Naive B cell (primary cell): ENCODE results near the gene POMGNT1. TPM values are rescaled to one million over a fixed set of nuclear protein-coding genes. Genes with fewer than 3 reads are reported as not detected.
A peak's percentile ranks its signal among the peaks of the same experiment; 100 is the strongest.

ENCODE experiments used
- ATAC-seq, 2 donors: fragments of 150-1000 bp; cut with Tn5 transposase; 2 replicates each; pipeline ENCODE4 v1.10.0; 2021; ENCODE audit warnings: low read depth in 2 of 2, mild to moderate bottlenecking in 2 of 2, moderate library complexity in 2 of 2
- DNase-seq: peaks from one replicate; pipeline ENCODE4 v3.0.0; 2022
- H3K27ac Mint-ChIP-seq, 6 donors: one replicate each; pipeline ENCODE4 v1.8.0; 2020 to 2022; ENCODE audit warnings: mild to moderate bottlenecking in 6 of 6, mixed read lengths in 6 of 6, moderate library complexity in 5 of 6, inconsistent platforms in 2 of 6
- H3K27me3 Mint-ChIP-seq, 3 donors: one replicate each; pipeline ENCODE4 v1.8.0; 2021 to 2022; ENCODE audit warnings: mixed read lengths in 3 of 3, mild to moderate bottlenecking in 1 of 3
- H3K36me3 Mint-ChIP-seq, 2 donors: one replicate each; pipeline ENCODE4 v1.8.0; 2020 to 2022; ENCODE audit warnings: mixed read lengths in 2 of 2, inconsistent platforms in 1 of 2, mild to moderate bottlenecking in 1 of 2
- H3K4me1 Mint-ChIP-seq, 3 donors: one replicate each; pipeline ENCODE4 v1.8.0; 2020 to 2022; ENCODE audit warnings: mixed read lengths in 3 of 3, inconsistent platforms in 1 of 3, mild to moderate bottlenecking in 1 of 3, moderate library complexity in 1 of 3
- H3K4me3 Mint-ChIP-seq, 8 donors: one replicate each; pipeline ENCODE4 v1.8.0; 2020 to 2022; ENCODE audit warnings: mild to moderate bottlenecking in 8 of 8, mixed read lengths in 8 of 8, moderate library complexity in 8 of 8, inconsistent platforms in 2 of 8
- H3K9me3 Mint-ChIP-seq, 7 donors: one replicate each; pipeline ENCODE4 v1.8.0; 2020 to 2022; ENCODE audit warnings: mixed read lengths in 7 of 7, mild to moderate bottlenecking in 5 of 7, inconsistent platforms in 2 of 7, moderate library complexity in 1 of 7
- polyA plus RNA-seq, 6 donors: library from polyadenylated mRNA; unstranded; fragments of 300-500 nt; fragmentation: Illumina TruSeq; gene quantifications; one replicate each; pipeline ENCODE4 v1.2.3, GENCODE V29; 2021; ENCODE audit warnings: low read depth in 6 of 6

Gene POMGNT1
- polyA plus RNA-seq, 6 donors from 2014 or later = 4.2 to 26.6 (median 20.0) TPM

- no peak for DNase-seq
- Mint-ChIP-seq H3K9me3 (no peaks in the 10 kb centered on the region), H3K36me3 (no peaks in the 10 kb centered on the region), H3K4me1 (peaks cover 4 to 8% (median 5%) of the 10 kb centered on the region in 3 donors), H3K27me3 (peaks cover 0 to 5% (median 0%) of the 10 kb centered on the region in 3 donors), H3K27ac (no peak overlapping the region), H3K4me3 (no peak overlapping the region)
- peak; percentile 57 to 61 for ATAC-seq
These were observed 24.8 kb downstream of the POMGNT1 start for GRCh38 chr1:46173361-46173856.

- ATAC-seq (no peak), DNase-seq (no peak)
- Mint-ChIP-seq H3K9me3 (no peaks in the 10 kb centered on the region), H3K4me3 (peak overlapping the region in 2 of 8 donors; percentile 17 to 30), H3K27ac (peak overlapping the region in 1 of 6 donors; percentile 84), H3K36me3 (no peaks in the 10 kb centered on the region), H3K4me1 (peaks cover 8 to 12% (median 10%) of the 10 kb centered on the region in 3 donors), H3K27me3 (peaks cover 0 to 6% (median 5%) of the 10 kb centered on the region in 3 donors)
These were observed 25.9 kb downstream of the POMGNT1 start for GRCh38 chr1:46172321-46172720.

- Mint-ChIP-seq H3K27me3 (peaks cover 0 to 7% (median 5%) of the 10 kb centered on the region in 3 donors), H3K9me3 (no peaks in the 10 kb centered on the region), H3K4me3 (peak overlapping the region in 1 of 8 donors; percentile 30), H3K36me3 (no peaks in the 10 kb centered on the region), H3K4me1 (peaks cover 11 to 16% (median 14%) of the 10 kb centered on the region in 3 donors), H3K27ac (peak overlapping the region in 2 of 6 donors; percentile 84 to 93)
- ATAC-seq = no peak
- no peak for DNase-seq
These were observed 26.4 kb downstream of the POMGNT1 start for GRCh38 chr1:46171871-46172270.

GRCh38 chr1:46171351-46171750 is 26.9 kb downstream of the POMGNT1 start:
- H3K4me1 Mint-ChIP-seq = peaks cover 16 to 21% (median 19%) of the 10 kb centered on the region in 3 donors
- ATAC-seq = no peak
- H3K36me3 Mint-ChIP-seq = no peaks in the 10 kb centered on the region
- no peaks in the 10 kb centered on the region for H3K9me3 Mint-ChIP-seq
- no peak overlapping the region for H3K27ac Mint-ChIP-seq
- peaks cover 0 to 7% (median 5%) of the 10 kb centered on the region in 3 donors for H3K27me3 Mint-ChIP-seq
- no peak overlapping the region for H3K4me3 Mint-ChIP-seq
- no peak for DNase-seq

GRCh38 chr1:46169811-46170454 is 28.3 kb downstream of the POMGNT1 start:
- Mint-ChIP-seq H3K9me3 (no peaks in the 10 kb centered on the region), H3K4me1 (peaks cover 24 to 25% (median 25%) of the 10 kb centered on the region in 3 donors), H3K27ac (peak overlapping the region in 1 of 6 donors; percentile 59), H3K4me3 (no peak overlapping the region), H3K36me3 (no peaks in the 10 kb centered on the region), H3K27me3 (peaks cover 0 to 10% (median 9%) of the 10 kb centered on the region in 3 donors)
- DNase-seq (no peak), ATAC-seq (no peak)

GRCh38 chr1:46168477-46168876 is 29.8 kb downstream of the POMGNT1 start:
- DNase-seq (no peak), ATAC-seq (no peak)
- Mint-ChIP-seq H3K27ac (peak overlapping the region in 1 of 6 donors; percentile 36), H3K4me1 (peaks cover 24 to 25% (median 25%) of the 10 kb centered on the region in 3 donors), H3K27me3 (peaks cover 0 to 25% (median 24%) of the 10 kb centered on the region in 3 donors), H3K9me3 (no peaks in the 10 kb centered on the region), H3K36me3 (no peaks in the 10 kb centered on the region), H3K4me3 (peak overlapping the region in 2 of 8 donors; percentile 12 to 87)

- H3K36me3 Mint-ChIP-seq = no peaks in the 10 kb centered on the region
- H3K9me3 Mint-ChIP-seq = no peaks in the 10 kb centered on the region
- peaks cover 0 to 25% (median 24%) of the 10 kb centered on the region in 3 donors for H3K27me3 Mint-ChIP-seq
- peak overlapping the region; percentile 60 to 80 (median 62) for H3K27ac Mint-ChIP-seq
- peak overlapping the region; percentile 81 to 94 (median 92) for H3K4me3 Mint-ChIP-seq
- peaks cover 16 to 22% (median 20%) of the 10 kb centered on the region in 3 donors for H3K4me1 Mint-ChIP-seq
- ATAC-seq = peak; percentile 77 to 83
- peak; percentile 33 for DNase-seq
These were observed 31.4 kb downstream of the POMGNT1 start for GRCh38 chr1:46166521-46167462.

- H3K4me1 Mint-ChIP-seq = peaks cover 0 to 3% (median 0%) of the 10 kb centered on the region in 3 donors
- peaks cover 0 to 18% (median 18%) of the 10 kb centered on the region in 3 donors for H3K27me3 Mint-ChIP-seq
- ATAC-seq (no peak), DNase-seq (no peak)
- H3K36me3 Mint-ChIP-seq = no peaks in the 10 kb centered on the region
- no peaks in the 10 kb centered on the region for H3K9me3 Mint-ChIP-seq
- no peak overlapping the region for H3K27ac Mint-ChIP-seq
- H3K4me3 Mint-ChIP-seq = no peak overlapping the region
These were observed 38.0 kb downstream of the POMGNT1 start for GRCh38 chr1:46160212-46160611.

GRCh38 chr1:46159516-46159915 is 38.7 kb downstream of the POMGNT1 start:
- ATAC-seq (no peak), DNase-seq (no peak)
- peaks cover 0 to 11% (median 11%) of the 10 kb centered on the region in 3 donors for H3K27me3 Mint-ChIP-seq
- no peaks in the 10 kb centered on the region for H3K4me1 Mint-ChIP-seq
- no peak overlapping the region for H3K4me3 Mint-ChIP-seq
- H3K36me3 Mint-ChIP-seq = no peaks in the 10 kb centered on the region
- H3K9me3 Mint-ChIP-seq = no peaks in the 10 kb centered on the region
- H3K27ac Mint-ChIP-seq = no peak overlapping the region

- no peak for DNase-seq
- no peak overlapping the region for H3K27ac Mint-ChIP-seq
- no peaks in the 10 kb centered on the region for H3K36me3 Mint-ChIP-seq
- no peaks in the 10 kb centered on the region for H3K9me3 Mint-ChIP-seq
- no peak for ATAC-seq
- no peak overlapping the region for H3K4me3 Mint-ChIP-seq
- no peaks in the 10 kb centered on the region for H3K4me1 Mint-ChIP-seq
- peaks cover 0 to 2% (median 2%) of the 10 kb centered on the region in 3 donors for H3K27me3 Mint-ChIP-seq
These were observed 39.6 kb downstream of the POMGNT1 start for GRCh38 chr1:46158312-46159281.

GRCh38 chr1:46157916-46158311 is 40.3 kb downstream of the POMGNT1 start:
- ATAC-seq = no peak
- no peak for DNase-seq
- no peaks in the 10 kb centered on the region for H3K9me3 Mint-ChIP-seq
- H3K36me3 Mint-ChIP-seq = no peaks in the 10 kb centered on the region
- no peaks in the 10 kb centered on the region for H3K27me3 Mint-ChIP-seq
- no peak overlapping the region for H3K27ac Mint-ChIP-seq
- no peaks in the 10 kb centered on the region for H3K4me1 Mint-ChIP-seq
- no peak overlapping the region for H3K4me3 Mint-ChIP-seq

GRCh38 chr1:46153732-46154131 is 44.5 kb downstream of the POMGNT1 start:
- H3K9me3 Mint-ChIP-seq = no peaks in the 10 kb centered on the region
- ATAC-seq = no peak
- no peak overlapping the region for H3K4me3 Mint-ChIP-seq
- no peaks in the 10 kb centered on the region for H3K27me3 Mint-ChIP-seq
- H3K4me1 Mint-ChIP-seq = no peaks in the 10 kb centered on the region
- no peaks in the 10 kb centered on the region for H3K36me3 Mint-ChIP-seq
- no peak overlapping the region for H3K27ac Mint-ChIP-seq
- DNase-seq = no peak
